Activated CD4-positive, alpha-beta T cell treated with anti-CD3 and anti-CD28 coated beads, Interleukin-2, amount 50 U/mL, for 48 hours (primary cell): Measurements from ENCODE around the gene KDM4B.

Source experiments
- DNase-seq, 2 experiments: peaks; one replicate each; pipeline ENCODE4 v3.0.0-alpha.2; 2020

KDM4B gene

GRCh38 chr19:5052945-5053485, 84.1 kb downstream of the KDM4B start:
- DNase-seq: no peak

GRCh38 chr19:5053661-5054060, 84.7 kb downstream of the KDM4B start:
- no peak for DNase-seq

GRCh38 chr19:5054551-5055456, 85.9 kb downstream of the KDM4B start:
- no peak for DNase-seq

DNA sequence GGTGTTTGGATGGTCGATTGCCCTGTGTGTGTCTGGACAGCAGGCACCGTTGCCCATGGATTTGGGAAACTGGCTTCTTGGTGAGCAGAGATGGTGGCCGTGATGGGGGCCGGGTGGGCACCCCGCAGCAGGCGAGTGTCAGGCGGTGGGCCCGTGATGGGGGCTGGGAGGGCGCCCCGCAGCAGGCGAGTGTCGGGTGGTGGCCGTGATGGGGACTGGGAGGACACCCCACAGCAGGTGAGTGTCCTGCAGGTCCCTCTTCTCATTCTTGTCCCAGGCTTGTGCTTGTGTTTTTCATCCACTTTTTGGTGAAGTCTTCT, 86.5 kb downstream of the KDM4B start:
- DNase-seq: no peak

DNA sequence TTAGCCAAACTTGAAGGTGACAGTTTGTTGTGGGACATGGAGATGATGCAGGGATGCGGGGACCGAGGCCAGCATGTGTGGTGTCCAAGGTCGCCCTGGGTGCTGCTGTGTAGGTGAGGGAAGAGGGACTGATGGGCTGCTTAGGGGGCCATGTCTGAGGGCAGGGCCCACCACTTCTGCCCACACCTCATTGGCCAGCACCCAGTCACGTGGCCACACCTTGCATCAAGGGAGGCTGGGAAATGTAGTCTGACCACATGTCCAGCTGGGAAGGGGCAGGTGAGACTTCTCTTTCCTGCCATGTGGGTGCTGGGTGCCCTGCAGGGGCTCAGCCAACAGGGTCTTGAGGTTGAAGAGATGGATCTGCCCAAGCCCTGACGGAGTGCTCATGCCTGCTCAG, 88.9 kb downstream of the KDM4B start:
- DNase-seq: no peak

- no peak for DNase-seq
These were observed 89.8 kb downstream of the KDM4B start for GRCh38 chr19:5058521-5059212.

- DNase-seq: no peak
These were observed 90.3 kb downstream of the KDM4B start for GRCh38 chr19:5059213-5059574.

- DNase-seq: no peak
These were observed 90.9 kb downstream of the KDM4B start for GRCh38 chr19:5059793-5060192.

DNA sequence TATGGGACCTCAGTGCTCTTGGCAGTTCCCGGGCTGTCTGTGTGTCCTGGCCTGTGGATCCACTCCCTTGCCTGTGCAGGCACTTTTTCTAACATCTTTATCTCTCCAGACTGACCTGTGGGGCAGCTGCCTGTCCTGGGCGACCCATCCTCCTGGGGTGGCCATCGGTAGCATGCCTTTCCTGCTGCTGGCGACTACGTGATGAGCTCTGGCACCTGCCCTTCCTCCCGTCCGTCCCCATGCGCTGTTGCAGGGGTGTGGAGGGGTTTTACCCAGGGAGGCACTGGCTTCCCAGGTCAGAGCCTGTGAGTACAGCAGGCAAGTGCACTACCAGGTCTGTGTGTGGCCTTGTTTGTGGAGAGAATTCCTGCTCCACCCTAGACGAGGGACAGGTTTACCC, 93.3 kb downstream of the KDM4B start:
- no peak for DNase-seq

DNA sequence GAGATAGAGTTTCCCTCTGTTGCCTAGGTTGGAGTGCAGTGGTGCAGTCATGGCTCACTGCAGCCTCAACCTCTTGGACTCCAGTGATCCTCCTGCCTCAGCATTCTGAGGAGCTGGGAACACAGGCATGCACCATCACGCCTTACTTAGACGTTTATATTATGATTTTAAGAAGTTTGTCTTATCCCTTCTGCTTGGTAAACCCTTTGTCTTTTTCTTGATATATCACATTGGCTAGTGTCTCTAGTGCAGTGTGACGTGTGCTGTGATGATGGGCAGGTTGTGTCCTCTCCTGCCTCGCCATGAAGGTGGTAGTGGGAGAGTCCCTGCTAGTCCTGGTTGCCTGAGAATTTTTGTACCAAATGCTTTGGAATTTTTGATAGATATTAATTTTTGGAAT, 93.9 kb downstream of the KDM4B start:
- no peak for DNase-seq

DNA sequence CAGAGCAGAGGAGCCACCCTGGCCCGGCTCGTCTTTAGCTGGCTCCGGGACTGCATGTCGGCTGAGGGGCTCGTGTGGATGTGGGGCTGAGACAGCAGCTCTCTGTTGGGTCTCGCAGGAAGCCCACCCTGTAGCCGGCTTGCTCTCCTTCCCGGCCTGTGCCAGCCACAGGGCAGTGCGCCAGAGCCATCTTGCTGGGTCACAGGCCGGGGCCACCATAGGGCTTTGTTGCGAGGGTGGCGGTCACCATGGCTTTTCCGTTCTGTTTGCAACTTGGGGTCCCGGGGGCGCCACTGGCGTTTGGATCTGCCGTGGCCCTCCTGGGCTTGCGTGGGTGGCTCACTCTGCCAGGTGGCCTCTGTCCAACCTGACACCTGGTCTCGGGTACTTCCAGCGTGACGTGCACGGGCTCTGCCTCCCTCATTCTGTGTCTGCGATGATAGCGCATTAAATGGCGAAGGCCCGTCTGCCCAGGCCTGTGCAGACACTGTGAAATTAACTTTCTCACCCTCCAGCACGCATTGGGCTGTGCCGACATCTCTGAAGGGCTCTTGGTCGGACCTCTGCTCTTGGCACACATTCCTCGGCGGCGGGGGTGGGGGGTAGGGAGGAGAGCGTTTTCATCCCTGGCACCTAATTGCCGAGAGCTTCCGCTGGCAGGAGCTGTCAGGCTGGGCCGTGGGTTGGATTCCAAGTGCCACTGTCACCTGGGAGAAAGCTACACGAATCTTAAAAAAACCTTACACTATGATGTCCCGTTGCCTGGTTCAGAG, 95.1 kb downstream of the KDM4B start:
- no peak for DNase-seq

- DNase-seq: no peak
These were observed 96.0 kb downstream of the KDM4B start for GRCh38 chr19:5064896-5065295.

DNA sequence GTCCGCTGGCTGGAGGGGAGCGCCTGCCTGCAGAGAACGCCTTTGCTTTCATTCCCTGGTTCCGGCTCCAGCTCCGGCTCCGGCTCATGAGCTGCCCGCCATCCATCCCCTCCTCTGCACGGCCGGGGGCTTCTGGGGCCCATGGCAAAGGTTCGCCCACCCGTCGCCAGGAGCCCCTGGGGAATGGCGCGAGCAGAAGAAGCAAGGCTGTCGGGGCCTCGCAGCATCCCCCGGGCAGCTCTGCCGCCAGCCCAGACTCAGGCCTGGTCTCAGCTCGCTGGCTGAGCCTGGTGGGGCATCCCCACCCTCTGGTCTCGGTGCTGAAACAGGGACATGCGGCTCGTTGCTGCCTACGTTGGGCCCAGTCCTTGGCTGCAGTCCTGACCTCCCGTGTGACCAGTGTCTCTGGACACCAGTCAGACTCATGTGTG, 96.8 kb downstream of the KDM4B start:
- DNase-seq: no peak

DNA sequence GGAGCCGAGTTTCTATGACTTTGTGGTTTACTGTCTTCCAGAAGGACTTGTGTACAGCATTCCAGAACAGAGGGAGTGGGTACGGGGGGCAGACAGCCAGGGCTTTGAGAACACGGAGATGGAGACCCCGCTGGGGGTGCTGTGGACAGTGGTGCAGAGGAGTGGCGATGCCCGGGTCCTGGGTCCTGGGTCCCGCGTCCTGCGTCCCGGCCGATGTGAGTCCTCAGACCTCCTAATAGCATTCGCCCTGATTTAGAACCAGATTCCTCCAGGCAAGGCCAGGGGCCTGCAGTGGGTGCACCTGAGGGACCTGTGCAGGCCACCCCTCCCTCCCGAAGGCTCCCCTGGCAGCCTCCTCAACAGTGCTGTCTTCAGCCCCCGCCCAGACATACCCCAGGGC, 97.9 kb downstream of the KDM4B start:
- DNase-seq: no peak

DNA sequence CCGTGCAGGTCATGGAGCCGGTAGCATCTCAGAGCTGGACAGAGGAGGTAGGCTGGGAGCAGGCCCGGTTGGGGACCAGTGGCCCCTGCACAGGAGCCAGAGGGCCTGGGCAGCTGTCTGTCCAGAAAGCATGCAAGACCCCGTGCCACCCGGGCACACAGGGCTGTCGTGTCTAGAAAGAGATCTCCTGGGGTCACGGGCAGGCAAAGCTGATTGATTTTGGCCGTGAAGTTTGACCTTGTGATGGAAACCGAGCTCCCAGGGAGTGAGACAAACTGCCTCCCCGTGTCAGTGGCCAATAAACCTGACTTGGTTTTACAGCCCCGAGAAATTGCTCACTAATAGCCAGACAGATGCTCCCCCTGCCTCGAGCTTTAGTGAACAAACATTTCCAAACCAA, 98.8 kb downstream of the KDM4B start:
- DNase-seq: no peak

- no peak for DNase-seq
These were observed 99.5 kb downstream of the KDM4B start for GRCh38 chr19:5068233-5069072.

DNA sequence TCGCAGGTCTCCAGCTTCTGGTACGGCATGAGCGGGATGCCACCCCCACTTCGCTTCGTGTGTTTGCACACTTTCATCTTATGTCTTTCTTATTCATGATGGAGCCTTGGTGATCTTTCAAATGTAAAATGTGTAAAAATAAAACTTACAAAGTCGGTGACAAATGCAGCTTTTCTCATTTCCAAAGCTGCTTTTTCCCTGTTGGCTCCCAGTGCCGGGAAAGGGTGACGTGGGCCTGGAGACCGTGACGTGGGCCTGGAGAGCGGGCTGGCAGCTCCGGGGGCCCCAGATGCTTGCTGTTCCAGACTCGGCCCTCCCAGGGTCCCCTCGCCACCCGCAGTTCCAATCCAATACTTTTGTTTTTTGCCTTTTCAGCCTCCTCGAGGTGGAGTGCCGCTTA, 101.4 kb downstream of the KDM4B start:
- DNase-seq: no peak

GRCh38 chr19:5070930-5071329, 102.0 kb downstream of the KDM4B start:
- DNase-seq: no peak

GRCh38 chr19:5071579-5071978, 102.7 kb downstream of the KDM4B start:
- no peak for DNase-seq

DNA sequence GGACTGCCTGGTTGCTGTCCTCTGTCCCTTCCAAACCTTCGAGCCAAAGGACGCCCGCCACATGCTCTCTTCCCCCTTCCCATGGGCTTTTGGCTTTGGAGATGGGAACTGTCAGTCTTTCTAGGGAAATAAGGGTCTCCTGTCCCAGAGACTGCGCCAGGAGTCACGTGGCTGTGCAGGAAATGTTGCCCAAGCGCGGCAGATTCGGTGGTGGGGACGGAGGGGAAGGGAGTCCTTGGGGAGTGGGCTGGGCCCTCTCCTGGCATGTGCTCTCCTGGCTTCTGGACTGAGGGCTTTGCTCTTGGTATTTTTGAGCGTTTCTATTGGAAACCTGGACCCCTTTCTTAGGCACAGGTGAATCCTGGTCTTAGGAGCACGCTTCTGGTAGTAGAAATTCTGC, 103.2 kb downstream of the KDM4B start:
- no peak for DNase-seq

GRCh38 chr19:5073153-5073844, 104.4 kb downstream of the KDM4B start:
- no peak for DNase-seq

DNA sequence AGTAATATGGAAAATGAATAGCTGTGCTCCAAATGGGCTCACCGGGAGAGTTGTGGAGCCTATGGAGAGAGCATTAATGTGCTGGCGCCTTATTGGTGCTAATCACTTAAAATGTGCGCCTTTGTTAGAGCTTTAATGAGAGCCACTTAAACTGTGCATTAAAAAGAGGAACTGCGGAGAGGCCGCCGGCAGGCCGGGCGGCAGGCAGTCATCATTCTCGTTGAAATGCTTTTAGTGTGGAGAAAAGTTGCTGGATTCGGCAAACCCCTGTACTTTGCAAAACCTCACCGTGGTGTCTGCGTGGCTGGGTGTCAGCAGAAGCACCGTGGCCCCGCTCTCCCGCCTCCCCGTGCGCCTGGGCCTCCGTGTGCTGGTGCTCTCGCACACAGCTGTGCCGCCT, 105.5 kb downstream of the KDM4B start:
- DNase-seq: no peak
